ELR (cell line): ENCODE data around the gene HDAC4.

ENCODE experiments used
- DNase-seq: peaks from one replicate; pipeline ENCODE4 v3.0.0-alpha.2; 2015; ENCODE audit warnings: low read depth

The HDAC4 gene

GRCh38 chr2:239282448-239283287 is 118.2 kb downstream of the HDAC4 start:
- DNase-seq = no peak

- DNase-seq = peak; percentile 88
Observed at GRCh38 chr2:239280296-239281017, 120.4 kb downstream of the HDAC4 start.

- DNase-seq = no peak
Observed at GRCh38 chr2:239279508-239280295, 121.1 kb downstream of the HDAC4 start.

DNA sequence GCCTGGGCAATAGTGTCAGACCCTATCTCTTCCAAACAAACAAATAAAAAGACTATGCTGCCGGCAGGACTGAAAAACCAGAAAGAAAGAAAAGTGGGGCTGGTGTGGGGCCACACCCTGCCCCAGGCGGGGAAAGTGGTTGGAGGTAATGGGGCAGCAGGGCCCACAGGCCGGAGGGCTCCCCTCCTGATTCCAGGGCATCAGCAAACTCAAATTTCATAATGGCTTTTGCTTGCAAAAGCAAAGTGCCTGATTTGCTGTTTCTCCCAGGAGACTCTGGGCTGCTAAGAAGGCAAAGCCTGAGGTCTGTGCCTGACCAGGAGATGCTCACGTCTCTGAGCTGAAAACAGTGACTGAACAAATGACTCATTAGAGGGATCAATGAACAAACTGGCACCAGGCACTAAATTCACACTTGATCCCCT is 121.9 kb downstream of the HDAC4 start:
- DNase-seq = peak; percentile 57

DNA sequence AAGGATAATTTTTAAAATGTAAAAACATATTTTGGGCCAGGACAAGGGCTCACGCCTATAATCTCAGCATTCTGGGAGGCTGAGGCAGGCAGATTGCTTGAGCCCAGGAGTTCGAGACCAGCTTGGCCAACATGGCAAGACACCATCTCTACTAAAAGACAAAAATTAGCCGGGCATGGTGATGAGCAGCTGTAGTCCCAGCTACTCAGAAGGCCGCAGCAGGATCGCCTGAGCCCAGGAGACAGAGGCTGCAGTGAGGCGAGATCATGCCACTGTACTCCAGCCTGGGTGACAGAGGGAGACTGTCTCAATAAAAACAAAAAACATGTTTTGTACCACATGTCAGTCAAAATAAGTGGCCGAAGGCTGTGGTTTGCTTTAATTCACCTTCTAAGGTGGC is 122.5 kb downstream of the HDAC4 start:
- DNase-seq = no peak

DNA sequence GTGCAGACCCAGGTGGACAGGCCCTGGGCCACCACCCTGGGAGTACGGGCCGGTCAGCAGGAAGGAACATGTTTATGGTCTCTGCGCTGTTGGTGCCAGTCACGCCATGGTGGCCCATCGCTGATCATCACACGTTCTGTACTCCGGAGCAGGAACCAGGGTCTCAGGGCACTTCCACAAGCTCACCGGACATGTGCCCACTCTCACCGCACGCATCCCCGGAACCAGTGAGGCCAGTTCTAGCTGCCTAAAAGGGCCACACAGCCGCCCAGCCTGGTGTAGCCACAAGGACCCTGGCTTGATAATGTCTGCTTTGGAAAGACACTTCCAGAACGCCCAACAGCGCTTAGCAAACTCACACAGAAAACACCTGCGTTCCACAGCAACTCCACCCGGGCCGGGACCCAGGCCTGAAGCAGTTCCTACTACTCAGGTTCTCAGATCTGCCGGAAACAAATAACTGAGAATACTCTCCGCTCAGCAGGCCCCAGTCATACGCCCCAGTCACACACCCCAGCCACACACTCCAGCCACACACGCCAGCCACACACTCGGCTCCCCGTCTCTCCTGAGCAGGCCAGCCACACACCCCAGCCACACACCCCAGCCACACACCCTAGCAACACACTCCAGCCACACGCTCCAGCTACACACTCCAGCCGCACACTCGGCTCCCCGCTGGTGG is 123.3 kb downstream of the HDAC4 start:
- no peak for DNase-seq

GRCh38 chr2:239276851-239277250 is 124.0 kb downstream of the HDAC4 start:
- no peak for DNase-seq

DNA sequence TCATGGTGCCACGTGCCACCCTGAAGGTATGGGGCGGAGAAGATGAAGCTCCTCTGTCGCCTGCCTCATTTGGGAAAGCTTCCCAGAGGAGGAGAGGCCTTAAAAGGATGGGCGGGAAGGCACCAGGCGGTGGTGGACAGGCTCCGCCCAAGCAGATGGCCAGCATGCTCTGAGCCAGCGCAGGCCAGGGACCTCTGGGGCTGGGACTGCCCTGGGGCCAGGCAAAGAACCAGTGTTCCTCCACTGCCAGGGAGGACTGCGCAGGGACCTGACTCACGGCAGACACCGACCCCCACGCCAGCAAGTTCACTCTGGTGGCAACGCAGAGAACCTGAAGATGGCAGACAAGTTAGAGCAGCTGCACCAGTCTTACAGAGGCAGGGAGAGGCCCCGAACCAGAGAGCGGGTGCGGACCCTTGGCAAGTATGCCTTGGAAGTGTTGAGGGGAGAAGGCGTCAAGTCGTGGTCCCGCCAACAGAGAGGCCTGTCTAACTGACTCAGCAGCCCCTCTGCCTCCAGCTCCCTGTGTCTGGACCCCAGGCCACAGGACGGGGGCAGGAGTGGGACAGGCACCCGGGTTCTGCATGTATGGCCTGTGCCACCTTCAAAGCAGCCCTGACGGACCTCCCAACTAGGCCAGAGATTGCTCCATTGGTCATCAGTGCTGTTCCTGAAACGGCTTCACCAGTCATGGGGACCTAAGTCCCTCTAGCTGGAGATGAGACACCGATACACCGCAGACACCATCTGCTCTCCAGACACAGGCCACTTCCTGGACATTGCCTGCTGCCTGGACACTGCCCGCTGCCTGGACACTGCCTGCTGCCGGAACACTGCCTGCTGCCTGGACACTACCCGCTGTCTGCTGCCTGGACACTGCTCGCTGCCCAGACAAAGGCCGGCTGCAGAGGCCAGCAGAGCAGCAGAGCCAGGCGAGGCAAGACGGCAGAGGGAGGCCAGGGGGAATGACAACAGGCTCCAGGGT is 124.7 kb downstream of the HDAC4 start:
- DNase-seq = peak; percentile 78

DNA sequence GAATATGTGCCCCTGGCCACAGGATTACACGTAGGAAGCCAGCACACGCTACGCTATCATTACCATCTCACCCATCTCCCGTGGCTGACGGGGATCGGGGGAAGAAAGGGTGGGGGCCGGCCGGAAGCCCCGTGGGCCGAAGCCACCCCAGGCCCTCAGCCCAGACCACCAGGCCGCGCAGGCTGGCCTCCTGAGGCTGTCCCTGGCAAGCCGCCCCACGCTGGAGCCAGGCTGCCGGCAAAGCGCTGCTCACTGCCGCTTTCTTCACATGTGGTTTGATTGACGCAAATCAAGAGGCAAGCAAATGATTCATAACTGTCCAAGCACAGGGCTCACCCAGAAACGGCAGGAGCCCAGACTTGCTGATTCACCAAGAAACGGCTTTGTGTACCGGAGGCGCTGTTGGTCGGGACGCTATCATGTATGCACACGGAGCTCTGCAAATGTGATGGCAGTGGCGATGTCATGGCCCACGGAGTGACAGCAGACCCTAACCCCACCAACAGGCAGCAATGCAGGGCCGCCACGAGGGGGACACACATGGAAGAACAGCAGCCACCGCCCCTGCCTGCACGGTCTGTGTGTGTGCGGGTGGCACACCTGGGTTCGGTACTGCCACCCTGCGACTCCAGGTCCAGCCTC is 125.7 kb downstream of the HDAC4 start:
- DNase-seq = peak; percentile 98

- DNase-seq = peak; percentile 87
Observed at GRCh38 chr2:239274391-239275043, 126.3 kb downstream of the HDAC4 start.

- no peak for DNase-seq
Observed at GRCh38 chr2:239273280-239274234, 127.3 kb downstream of the HDAC4 start.

- no peak for DNase-seq
Observed at GRCh38 chr2:239272626-239273025, 128.2 kb downstream of the HDAC4 start.

DNA sequence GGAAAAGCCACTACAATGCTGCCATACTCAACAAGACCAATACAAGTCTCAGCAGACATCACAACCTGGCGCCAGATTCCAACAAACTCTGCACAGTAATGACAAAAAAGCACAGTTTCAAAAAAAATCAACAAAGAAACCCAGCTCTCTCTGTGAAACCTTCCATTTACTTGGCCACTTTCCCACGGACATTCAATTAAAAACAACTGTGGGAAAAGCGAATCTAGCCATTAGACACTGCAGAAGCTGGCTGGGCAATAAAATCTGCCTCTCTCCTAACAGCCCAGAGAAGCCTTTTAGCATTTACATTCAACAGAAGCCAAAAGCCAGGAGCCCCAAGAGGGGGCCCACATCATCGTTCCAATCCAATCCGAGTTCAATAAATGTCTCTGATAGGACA is 128.9 kb downstream of the HDAC4 start:
- no peak for DNase-seq

DNA sequence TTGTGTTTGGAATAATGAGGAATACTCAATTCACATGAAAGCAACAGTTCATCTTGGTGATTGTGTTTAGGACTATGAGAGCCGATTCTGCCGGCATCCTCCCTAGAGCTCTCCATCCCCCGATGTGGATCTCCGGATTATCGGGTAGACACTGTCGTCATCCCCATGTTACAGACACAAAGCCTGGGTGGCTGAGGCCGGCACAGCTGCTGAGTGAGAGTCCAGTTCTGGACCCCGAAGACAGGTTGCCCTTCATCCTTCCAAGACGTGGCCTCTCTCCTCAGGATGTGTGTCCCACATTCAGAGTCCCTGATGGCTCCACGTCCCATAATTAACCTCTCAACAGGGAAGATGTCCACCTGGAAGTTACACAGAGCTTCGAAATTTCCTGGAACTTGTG is 129.3 kb downstream of the HDAC4 start:
- DNase-seq = no peak

- no peak for DNase-seq
Observed at GRCh38 chr2:239269916-239270315, 130.9 kb downstream of the HDAC4 start.

GRCh38 chr2:239269173-239269885 is 131.5 kb downstream of the HDAC4 start:
- DNase-seq = no peak

- DNase-seq = no peak
Observed at GRCh38 chr2:239268549-239268948, 132.3 kb downstream of the HDAC4 start.

DNA sequence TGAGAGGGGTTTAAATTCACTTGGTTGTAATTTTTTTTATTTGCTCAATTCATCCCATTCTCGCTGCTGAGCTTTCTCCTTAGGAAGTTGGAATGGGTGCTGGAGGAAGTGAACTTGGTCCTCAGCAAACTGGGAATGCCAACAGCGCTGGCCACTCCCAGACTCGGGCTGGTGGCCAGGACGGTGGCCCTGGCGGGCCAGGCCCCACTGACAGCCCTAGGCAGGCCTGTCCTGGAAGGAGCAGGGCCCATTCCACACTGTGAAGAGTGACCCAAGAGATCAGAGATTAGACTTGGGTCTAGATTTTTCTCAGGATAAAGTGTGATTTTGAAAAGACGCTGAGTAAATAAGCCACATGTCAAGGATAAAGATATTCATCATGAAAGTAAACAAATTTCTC is 132.7 kb downstream of the HDAC4 start:
- no peak for DNase-seq
